SW480 (cell line): ENCODE measurements around the gene ABAT.

Experiments used
- DNase-seq: peaks from one replicate; pipeline ENCODE4 v3.0.0-alpha.2; 2016; ENCODE audit warnings: low spot score

Gene ABAT

GRCh38 chr16:8674413-8675022 lies at the start of gene ABAT:
ABAT (plus strand) TSS chr16:8674617; CDS start chr16:8735740, 61,123 bp downstream.
- peak; percentile 74 for DNase-seq

- no peak for DNase-seq
These were observed 48.8 kb upstream of the ABAT start for GRCh38 chr16:8625491-8626087.

GRCh38 chr16:8626946-8627345 lies 47.5 kb upstream of the ABAT start:
- no peak for DNase-seq

- DNase-seq = no peak
These were observed 47.0 kb upstream of the ABAT start for GRCh38 chr16:8627456-8627855.

- DNase-seq = no peak
These were observed 45.3 kb upstream of the ABAT start for GRCh38 chr16:8628981-8629725.

- DNase-seq = no peak
These were observed 44.0 kb upstream of the ABAT start for GRCh38 chr16:8630255-8630953.

GRCh38 chr16:8631373-8631772 lies 43.0 kb upstream of the ABAT start:
- no peak for DNase-seq

- DNase-seq = no peak
These were observed 42.5 kb upstream of the ABAT start for GRCh38 chr16:8631818-8632465.

- DNase-seq = no peak
These were observed 41.7 kb upstream of the ABAT start for GRCh38 chr16:8632675-8633182.

- no peak for DNase-seq
These were observed 39.3 kb upstream of the ABAT start for GRCh38 chr16:8634991-8635736.

GRCh38 chr16:8639694-8640093 lies 34.7 kb upstream of the ABAT start:
- no peak for DNase-seq

GRCh38 chr16:8641671-8642070 lies 32.7 kb upstream of the ABAT start:
- no peak for DNase-seq

GRCh38 chr16:8642146-8642545 lies 32.3 kb upstream of the ABAT start:
- DNase-seq = no peak

- DNase-seq = no peak
These were observed 29.9 kb upstream of the ABAT start for GRCh38 chr16:8644211-8645140.

GRCh38 chr16:8645141-8645521 lies 29.3 kb upstream of the ABAT start:
- no peak for DNase-seq

- no peak for DNase-seq
These were observed 28.6 kb upstream of the ABAT start for GRCh38 chr16:8645831-8646230.

GRCh38 chr16:8646326-8647053 lies 27.9 kb upstream of the ABAT start:
- DNase-seq = no peak

- DNase-seq = no peak
These were observed 26.6 kb upstream of the ABAT start for GRCh38 chr16:8647721-8648318.

GRCh38 chr16:8648877-8649276 lies 25.5 kb upstream of the ABAT start:
- DNase-seq = no peak
